ENCODE results near the gene EXOSC9. TPM values are rescaled to one million over a fixed set of nuclear protein-coding genes. Genes with fewer than 3 reads are reported as not detected.

EXOSC9 gene
- total and polyA plus RNA-seq, 2 of the 8 experiments (the other 6 are each of a cell fraction or from before 2014, with no cell fraction given): 33.2 to 54.9 TPM

DNA sequence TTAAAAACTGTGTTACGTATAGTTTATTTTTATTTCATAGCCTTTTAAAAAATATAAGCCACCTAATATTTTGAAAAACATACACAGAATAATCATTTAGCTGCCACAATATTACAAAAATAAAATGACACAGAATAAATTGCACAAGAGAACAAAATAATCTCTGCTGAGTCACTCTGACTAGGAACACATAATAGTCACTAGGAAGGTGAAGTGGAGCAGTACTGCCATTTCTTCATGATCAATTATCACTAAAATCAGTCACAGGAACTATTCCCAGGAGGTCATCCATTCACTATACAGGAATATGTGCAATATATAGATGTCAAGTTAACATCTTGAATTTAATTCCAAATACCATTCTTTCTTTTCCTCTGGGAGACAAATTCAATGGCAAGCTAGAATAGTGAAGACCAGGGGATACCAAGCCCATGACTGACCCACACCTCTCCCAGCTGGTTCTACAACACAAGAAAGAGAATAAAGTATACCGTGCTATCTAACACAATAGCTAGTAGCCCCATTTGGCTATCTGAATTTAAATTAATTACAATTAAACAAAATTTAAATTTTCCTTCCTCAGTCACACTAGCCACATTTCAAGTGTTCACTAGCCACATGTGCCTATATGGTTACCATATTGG is 42.1 kb upstream of the EXOSC9 start:
- DNase-seq (ENCODE audit: low read depth in 1 of 2, low spot score in 2 of 2) (no peak), FAIRE-seq (no peak)
- Histone ChIP-seq H2AK5ac (ENCODE audit: low read depth, low read length) (no peak overlapping the region), H3K9ac (replicated peaks in 1 of 4; ENCODE audit: extremely low read depth in 1 of 4, low read depth in 3 of 4, low read length in 3 of 4) (no peak overlapping the region), H4K20me1 (replicated peaks in 1 of 2; ENCODE audit: control insufficient read depth in 1 of 2, insufficient read depth in 2 of 2, low read length in 2 of 2) (no peaks in the 10 kb centered on the region), H3K36me3 (ENCODE audit: control insufficient read depth in 2 of 4, insufficient read depth in 4 of 4, low read length in 3 of 4) (no peaks in the 10 kb centered on the region), H2BK12ac (ENCODE audit: low read depth, low read length) (no peak overlapping the region), H2BK15ac (ENCODE audit: low read length) (no peak overlapping the region), H3K27me3 (replicated peaks in 1 of 4; ENCODE audit: control insufficient read depth in 3 of 4, extremely low read depth in 1 of 4, insufficient read depth in 3 of 4, low read length in 3 of 4) (peaks cover 6 to 21% (median 11%) of the 10 kb centered on the region in 4 experiments), H3K4me1 (replicated peaks in 1 of 4; ENCODE audit: control insufficient read depth in 3 of 4, insufficient read depth in 4 of 4, low read length in 3 of 4) (0 out of 7 replicates have a peak, but pooled peaks cover 0 to 2% (median 0%) of the 10 kb centered on the region in 4 experiments), H4K91ac (replicated peaks; ENCODE audit: insufficient read length, low read length) (no peak overlapping the region), H3K4ac (replicated peaks; ENCODE audit: insufficient read length, low read depth, low read length) (no peak overlapping the region), H2AFZ (ENCODE audit: low read length) (no peak overlapping the region), H3K56ac (replicated peaks; ENCODE audit: insufficient read length, low read depth, low read length) (no peak overlapping the region), H3K4me3 (ENCODE audit: extremely low read depth in 1 of 4, insufficient read depth in 2 of 4, low read depth in 3 of 4, low read length in 4 of 4) (no peak overlapping the region), H3K9me3 (ENCODE audit: insufficient read depth in 2 of 2, low read depth in 1 of 2, low read length in 1 of 2) (no peaks in the 10 kb centered on the region), H3K79me2 (ENCODE audit: control insufficient read depth in 1 of 2, insufficient read depth in 2 of 2, low read length in 2 of 2) (no peaks in the 10 kb centered on the region), H3K79me1 (ENCODE audit: low read depth, low read length) (no peaks in the 10 kb centered on the region), H3K14ac (ENCODE audit: insufficient read length) (no peak overlapping the region), H3K27ac (ENCODE audit: low read depth, low read length) (no peak overlapping the region), H3K23ac (ENCODE audit: insufficient read length) (no peak overlapping the region), H3K4me2 (ENCODE audit: insufficient read depth in 1 of 2, low read depth in 2 of 2, low read length in 2 of 2) (no peak overlapping the region), H3K23me2 (ENCODE audit: low read depth, low read length) (no peaks in the 10 kb centered on the region), H4K5ac (ENCODE audit: insufficient read length, low read depth, low read length) (no peak overlapping the region), H2BK120ac (replicated peaks; ENCODE audit: low read depth, low read length) (no peak overlapping the region), H2BK20ac (ENCODE audit: low read length) (no peak overlapping the region), H2BK5ac (ENCODE audit: low read depth, low read length) (no peak overlapping the region), H4K8ac (ENCODE audit: extremely low read depth, insufficient read depth, low read length) (no peak overlapping the region), H3K18ac (ENCODE audit: extremely low read depth, low read length) (no peak overlapping the region)
- WGBS, 2 experiments (ENCODE audit: extremely low coverage in 1 of 2, insufficient coverage in 1 of 2, insufficient read length in 1 of 2, insufficient replicate concordance in 2 of 2, low coverage in 1 of 2, low lambda C conversion rate in 2 of 2, missing lambda C conversion rate in 1 of 2): 89% methylated on average over 2 of the region's 2 CpGs; no CpG with 5 or more reads in 1 of the 2 experiments
- ChIA-PET POLR2A (ENCODE audit: partially characterized antibody) (no interaction called here), CTCF (ENCODE audit: partially characterized antibody) (interaction anchor here (0.8 kb wide), 1 partner anchor 9 kb away, joined by 3 read pairs; no protein-coding TSS in a partner anchor)
- no peak for TF ChIP-seq CREB1 (IDR thresholded peaks at IDR 0.05)
- TF ChIP-seq, protein P1, sequence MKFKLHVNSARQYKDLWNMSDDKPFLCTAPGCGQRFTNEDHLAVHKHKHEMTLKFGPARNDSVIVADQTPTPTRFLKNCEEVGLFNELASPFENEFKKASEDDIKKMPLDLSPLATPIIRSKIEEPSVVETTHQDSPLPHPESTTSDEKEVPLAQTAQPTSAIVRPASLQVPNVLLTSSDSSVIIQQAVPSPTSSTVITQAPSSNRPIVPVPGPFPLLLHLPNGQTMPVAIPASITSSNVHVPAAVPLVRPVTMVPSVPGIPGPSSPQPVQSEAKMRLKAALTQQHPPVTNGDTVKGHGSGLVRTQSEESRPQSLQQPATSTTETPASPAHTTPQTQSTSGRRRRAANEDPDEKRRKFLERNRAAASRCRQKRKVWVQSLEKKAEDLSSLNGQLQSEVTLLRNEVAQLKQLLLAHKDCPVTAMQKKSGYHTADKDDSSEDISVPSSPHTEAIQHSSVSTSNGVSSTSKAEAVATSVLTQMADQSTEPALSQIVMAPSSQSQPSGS (IDR thresholded peaks at IDR 0.05; ENCODE audit: low read length): no peak
- no peak for TF ChIP-seq TEAD4 (IDR thresholded peaks at IDR 0.05; ENCODE audit: low read depth, low read length)
- no peak for TF ChIP-seq SIRT6 (IDR thresholded peaks at IDR 0.05; ENCODE audit: low read length)
- no peak for TF ChIP-seq EZH2 (IDR thresholded peaks at IDR 0.05; ENCODE audit: low read depth, low read length, severe bottlenecking)
- TF ChIP-seq ASH2L (IDR thresholded peaks at IDR 0.05; ENCODE audit: low read length): no peak
- no peak for TF ChIP-seq RNF2 (IDR thresholded peaks at IDR 0.05; ENCODE audit: borderline replicate concordance, low read depth, low read length, missing control alignments, poor library complexity, severe bottlenecking)
- no peak for TF ChIP-seq BACH1 (IDR thresholded peaks at IDR 0.05; ENCODE audit: low read length)
- no peak for TF ChIP-seq KDM1A (IDR thresholded peaks at IDR 0.05; ENCODE audit: borderline replicate concordance, low read length)
- no peak for TF ChIP-seq CTBP2 (IDR thresholded peaks at IDR 0.05; ENCODE audit: borderline replicate concordance, insufficient read depth, insufficient read length, low read length)
- no peak for TF ChIP-seq HDAC2 (IDR thresholded peaks at IDR 0.05; ENCODE audit: borderline replicate concordance in 1 of 2, low read depth in 2 of 2, low read length in 2 of 2)

All from H1 (cell line).